DMS53 treated with DMSO at 0.1 percent for 48 hours (cell line): ENCODE results near the gene PXDC1.

Experiments
- DNase-seq: peaks from one replicate; lab custom pipeline; 2025; ENCODE audit not compliant: unreplicated experiment; lab: John Stamatoyannopoulos, UW

Gene PXDC1

GRCh38 chr6:3748208-3749066 lies 3.1 kb downstream of the PXDC1 start:
- DNase-seq = peak; percentile 41

DNA sequence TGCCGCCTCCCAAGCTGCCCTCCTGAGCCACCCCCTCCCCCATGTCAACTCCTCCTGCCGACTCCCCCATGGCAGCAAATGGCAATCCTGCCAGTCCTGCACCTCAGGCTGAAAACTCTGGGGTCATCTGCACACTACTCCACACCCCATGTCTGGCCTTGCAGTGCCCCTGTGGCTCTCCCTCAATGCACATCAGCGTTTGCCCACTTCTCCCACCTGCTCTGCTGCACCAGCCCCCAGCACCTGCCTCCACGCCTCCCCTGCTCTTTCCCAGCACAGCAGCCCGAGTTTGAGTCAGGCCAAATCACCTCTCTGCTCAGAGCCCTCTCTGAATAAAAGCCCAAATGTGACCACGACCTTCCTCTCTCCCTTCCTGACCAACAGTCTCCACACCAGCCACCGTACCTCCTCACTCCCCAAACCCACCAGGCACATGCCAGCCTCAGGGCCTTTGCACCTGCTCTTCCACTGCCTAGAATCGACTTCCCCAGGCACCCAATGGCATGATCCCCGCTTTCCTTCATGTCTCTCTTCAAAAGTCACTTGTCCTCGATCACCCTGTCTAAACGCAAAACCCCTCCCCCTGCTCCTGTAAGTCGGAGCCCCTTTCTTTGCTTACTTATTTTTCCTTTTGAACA lies 4.3 kb downstream of the PXDC1 start:
- no peak for DNase-seq

- no peak for DNase-seq
These were observed 4.8 kb downstream of the PXDC1 start for GRCh38 chr6:3746696-3747095.

DNA sequence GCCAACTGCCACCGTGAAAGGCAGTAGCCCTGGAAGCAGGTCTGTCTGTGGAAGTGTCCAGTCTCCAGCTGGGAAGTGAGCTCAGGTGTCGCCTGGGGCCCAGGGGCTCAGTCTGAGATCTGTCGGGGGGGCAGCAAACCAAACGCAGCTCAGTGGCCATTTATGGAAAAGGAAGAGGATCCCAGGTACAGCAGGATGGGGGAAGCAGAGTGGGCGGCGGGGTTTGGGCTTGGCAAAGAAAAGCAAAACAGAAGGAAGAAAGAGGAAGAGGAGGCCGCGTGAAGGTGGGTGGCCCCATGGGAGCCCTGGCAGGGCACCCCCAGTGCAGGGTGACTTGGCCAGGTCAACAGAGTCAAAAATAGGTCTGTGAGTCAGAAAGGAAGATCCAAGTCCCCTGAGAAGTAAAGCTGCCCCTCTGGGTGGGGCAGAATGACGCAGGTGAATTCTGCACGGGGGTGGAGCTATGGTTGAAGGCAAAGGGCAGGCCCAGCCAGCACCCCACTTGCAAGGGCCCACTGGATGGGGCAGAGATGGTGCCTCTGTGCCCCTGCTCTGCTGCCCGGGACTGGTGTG lies 5.3 kb downstream of the PXDC1 start:
- DNase-seq = no peak

DNA sequence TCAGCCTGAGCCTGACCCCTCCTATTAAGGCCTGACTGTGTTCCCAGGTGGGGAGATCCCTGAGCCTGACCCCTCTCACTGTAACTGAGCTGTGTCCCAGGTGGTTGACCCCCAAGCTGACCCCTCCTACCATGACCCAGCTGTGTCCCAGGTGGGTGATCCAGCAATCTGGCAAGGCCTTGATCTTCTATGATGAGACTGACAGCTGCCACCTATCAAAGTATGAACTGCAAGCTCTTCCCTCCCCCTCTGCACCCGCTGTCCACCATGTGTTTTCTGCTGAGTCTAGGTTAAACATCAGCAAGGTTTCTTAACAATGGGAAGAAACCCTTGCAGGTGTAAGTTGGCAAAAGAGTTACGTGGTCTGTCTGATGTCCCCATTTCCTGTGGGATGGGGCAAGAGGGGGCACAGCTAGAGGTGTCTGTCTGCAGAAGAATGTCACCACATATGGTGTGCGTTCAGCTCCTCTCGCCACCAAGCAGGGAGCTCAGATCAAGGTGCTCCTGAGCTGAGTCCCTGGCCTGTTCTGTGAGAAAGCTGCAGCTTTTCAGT lies 5.9 kb downstream of the PXDC1 start:
- DNase-seq = no peak

DNA sequence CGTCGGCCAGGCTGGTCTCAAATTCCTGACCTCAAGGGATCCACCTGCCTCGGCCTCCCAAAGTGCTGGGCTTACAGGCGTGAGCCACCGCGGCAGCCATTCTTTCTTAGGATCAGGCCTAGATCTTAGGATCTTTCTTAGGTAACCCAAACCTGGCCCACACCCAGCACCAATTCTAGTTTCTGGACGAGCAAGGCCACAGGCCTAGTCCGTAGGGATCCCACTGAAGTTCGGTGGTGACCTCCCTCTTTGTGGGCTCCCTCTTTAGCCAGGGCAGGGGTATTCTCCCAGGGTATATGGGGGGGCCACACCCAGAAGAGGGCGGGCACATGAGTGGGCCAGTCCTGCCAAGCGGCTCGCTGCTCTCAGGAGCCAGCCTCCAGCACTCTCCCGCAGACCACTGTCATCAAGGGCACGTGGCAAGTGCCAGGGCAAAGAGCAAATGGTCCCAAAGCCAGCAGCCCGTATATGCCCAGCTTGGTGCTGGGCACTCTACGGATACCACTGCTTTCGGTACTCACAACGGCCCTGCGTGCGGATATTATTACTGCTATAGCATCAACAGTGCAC lies 6.5 kb downstream of the PXDC1 start:
- no peak for DNase-seq

DNA sequence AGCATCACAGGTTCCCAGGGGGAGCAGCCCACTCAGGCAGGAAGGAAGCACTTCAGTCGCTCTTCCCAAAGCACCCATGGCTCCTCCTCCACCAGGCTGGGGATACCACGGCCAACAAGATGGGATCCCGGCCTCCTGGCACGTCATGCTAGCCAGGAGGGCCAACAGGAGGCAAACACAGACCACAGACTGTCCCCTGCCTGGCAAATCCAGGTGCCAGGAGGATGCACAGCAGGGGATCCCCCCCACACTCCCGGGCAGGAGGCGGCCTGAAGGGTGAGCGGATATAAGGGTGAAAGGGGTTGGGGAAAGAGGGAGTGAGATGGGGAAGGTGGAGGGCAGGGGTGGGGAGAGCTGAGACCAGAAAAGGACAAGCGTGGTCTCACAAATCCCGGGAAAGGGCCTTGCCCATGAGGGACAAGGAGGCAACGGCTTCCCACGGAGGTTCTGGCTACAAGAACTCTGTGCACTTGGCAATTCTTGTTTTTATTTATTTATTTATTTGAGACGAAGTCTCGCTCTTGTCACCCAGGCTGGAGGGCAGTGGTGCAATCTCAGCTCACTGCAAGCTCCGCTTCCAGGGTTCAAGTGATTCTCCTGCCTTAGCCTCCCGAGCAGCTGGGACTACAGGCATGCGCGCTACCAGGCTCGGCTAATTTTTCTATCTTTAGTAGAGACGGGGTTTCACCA lies 7.2 kb downstream of the PXDC1 start:
- DNase-seq = no peak

GRCh38 chr6:3743541-3743940 lies 8.0 kb downstream of the PXDC1 start:
- DNase-seq = no peak

DNA sequence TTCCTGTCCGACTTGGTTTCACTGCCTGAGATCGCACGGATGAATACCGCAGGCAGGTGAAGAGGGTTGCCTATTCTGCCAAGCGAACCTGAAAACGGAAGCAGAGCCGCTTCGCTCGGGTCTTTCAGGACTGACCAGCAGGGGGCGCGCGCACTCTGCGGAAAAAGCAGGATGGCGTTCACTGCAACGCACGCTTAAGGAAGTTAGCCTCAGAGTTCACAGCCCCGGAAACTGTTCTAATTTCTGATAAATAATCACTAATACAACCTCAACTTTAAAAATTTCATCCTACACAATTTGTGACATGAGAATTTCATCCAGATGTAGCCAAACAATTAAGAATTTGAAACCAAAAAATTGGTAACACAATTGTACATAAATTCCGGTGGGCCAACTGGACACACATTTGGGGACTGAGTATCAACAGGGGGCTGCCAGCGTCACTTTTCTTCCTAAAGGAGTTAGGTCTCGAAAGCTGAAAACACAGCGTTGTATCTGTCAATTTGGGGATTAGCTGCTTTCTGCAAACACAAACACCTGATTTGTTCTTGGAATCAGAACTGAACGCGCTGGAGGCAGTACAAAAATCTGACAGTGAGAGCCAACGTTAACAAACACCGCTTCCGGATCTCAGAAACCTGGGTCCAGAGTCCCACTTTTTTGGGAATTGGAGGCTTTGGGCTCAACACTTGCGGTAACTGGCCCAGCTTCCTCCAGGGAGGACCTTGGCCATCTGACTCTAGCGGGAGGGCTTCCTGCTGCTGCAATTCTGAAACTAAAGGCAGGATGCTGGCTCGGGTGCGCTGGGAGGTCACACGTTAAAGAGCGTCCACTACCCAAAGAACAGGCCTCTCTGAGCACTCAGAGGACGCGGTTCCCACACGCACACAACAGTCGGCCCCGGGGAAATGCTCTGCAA lies 8.8 kb downstream of the PXDC1 start:
- DNase-seq = peak; percentile 82

- peak; percentile 50 for DNase-seq
These were observed 9.5 kb downstream of the PXDC1 start for GRCh38 chr6:3742076-3742425.

DNA sequence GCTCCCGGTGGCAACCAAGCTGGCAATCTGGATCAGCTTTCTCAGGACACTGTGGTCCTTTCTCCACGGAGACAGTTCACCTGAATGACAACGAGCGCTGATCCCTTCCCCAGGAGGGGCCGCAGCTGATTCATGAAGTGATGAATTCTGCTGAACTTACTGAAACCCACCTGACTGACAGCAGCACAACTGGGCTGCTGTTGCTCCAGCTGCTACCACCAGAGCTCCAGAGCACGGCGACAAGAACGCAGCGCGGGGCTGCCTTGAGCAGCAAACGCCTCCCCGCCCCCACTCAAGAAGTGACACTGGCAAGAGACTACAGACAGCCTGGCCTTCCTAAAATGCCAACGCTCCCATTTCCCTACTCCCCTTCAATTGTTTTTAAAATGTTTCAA lies 10.0 kb downstream of the PXDC1 start:
- DNase-seq = no peak

DNA sequence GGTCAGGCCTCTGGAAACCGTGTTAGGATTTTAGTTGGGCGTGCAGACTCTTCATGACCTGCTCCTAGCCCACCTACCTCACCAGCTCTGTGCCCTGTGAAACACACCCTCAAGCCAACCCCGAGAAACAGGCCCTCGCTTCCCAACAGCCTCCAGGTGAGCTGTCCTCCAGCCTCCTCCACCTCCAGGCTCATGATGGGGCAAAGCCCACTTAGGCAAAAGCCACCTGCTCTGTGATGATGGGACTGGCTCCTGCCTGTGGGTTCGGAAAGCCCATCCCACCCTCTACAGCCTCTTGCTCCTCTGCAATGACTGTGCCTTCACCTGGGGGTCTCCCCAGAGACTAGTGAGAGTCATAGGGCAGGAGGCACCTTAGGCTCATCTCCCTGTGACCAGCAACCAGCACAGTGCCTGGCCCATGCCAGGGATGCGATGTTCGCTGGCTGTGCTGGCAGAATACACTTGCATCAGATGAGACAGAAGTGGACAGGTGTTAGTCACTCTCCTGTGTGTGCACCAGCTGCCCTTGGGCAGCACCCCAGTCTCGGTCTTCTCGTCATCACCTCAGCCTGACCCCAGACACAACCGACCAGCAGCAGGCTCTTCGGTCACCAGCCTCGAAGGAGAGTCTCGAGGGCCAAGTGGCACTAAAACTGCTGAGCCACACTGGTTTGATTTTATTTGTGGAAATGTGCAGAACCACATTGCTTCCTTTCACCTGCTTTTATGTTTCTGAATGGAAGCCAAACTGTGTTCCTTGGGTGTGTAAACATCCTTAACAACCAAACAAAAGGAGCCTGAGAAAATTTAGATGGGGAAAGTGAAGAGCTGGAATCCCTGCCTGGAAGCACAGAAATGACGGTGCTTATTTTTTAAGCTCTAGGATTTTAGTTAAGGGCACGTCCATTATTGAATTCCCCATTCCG lies 10.7 kb downstream of the PXDC1 start:
- peak; percentile 36 for DNase-seq

GRCh38 chr6:3739311-3739897 lies 12.1 kb downstream of the PXDC1 start:
- DNase-seq = no peak

DNA sequence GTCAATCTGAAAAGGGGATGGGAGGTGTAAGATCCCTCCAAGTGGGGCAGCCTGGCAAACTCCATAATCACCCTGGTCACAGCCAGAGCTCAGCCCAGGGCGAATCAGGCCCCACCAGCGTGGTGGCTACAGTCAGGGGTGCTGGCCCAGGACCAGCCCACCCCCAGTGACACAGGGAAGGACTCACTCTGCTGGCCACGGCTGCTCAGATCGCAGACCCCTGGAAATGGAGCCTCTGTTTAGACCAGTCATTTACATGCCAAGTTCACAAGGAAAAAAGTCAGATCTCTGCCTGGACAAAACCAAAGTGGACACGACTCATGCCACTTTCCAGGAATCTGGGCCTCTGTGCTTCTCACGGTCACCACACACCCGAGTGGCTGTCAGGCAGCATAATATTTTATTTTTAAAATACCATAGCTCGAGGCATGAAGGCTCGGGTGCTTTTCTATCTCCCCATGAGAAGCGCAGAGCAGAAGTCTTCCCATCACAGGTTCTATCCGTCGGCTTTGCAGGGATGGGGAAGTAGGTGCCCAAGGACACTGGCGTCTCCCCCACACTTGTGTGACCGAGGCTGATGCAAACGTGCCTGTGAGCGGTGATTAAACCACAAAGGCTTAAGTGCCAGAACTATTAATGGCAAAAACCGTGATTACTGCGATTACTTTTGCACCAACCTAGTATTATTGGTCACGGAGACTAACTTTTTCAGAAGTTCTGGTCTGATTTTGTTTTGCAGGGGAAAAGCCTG lies 13.0 kb downstream of the PXDC1 start:
- no peak for DNase-seq

DNA sequence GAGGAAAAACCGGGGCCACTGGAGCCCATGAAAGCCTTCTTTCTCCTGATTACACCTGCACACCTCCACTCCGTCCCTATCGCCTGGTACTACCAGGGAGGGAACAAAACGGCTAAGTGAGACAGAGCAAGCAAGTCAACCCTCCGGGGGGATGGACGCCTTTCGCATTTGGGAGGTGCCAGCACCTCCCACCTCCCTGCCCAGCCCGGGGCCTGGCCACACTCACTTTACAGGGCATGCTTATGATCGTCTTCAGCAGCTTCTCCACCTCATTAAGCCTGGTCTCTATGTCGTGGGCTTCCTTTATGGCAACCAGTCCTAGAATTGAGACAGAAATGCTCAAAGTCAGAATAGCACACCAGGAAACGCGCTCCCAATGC lies 13.7 kb downstream of the PXDC1 start:
- DNase-seq = no peak

- DNase-seq = no peak
These were observed 14.2 kb downstream of the PXDC1 start for GRCh38 chr6:3737149-3737830.

DNA sequence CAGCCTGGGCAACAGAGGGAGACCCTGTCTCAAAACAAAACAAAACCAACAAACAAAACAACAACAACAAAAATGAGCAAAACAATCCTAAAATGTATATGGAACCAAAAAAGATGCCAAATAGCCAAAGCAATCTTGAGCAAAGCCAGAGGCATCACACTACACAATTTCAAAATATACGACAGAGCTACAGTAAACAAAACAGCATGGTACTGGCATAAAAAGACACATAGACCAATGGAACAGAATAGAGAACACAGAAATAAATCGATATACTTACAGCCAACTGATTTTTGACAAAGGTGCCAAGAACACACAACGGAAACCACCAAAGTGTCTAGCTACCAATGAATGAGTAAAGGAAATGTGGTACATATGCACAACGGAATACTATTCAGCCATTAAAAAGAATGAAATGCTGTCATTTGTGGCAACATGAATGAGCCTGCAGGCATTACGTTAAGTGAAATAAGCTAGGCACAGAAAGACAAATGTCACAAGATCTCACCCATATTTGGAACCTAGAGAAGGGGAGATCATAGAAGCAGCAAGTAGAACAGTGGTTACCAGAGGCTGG lies 16.4 kb downstream of the PXDC1 start:
- no peak for DNase-seq
